Effector CD4-positive, alpha-beta T cell (primary cell): Measurements from ENCODE around the gene KIF17.

ENCODE experiments used
- DNase-seq: peaks from one replicate; pipeline ENCODE4 v3.0.0-alpha.2; 2020

Gene KIF17

DNA sequence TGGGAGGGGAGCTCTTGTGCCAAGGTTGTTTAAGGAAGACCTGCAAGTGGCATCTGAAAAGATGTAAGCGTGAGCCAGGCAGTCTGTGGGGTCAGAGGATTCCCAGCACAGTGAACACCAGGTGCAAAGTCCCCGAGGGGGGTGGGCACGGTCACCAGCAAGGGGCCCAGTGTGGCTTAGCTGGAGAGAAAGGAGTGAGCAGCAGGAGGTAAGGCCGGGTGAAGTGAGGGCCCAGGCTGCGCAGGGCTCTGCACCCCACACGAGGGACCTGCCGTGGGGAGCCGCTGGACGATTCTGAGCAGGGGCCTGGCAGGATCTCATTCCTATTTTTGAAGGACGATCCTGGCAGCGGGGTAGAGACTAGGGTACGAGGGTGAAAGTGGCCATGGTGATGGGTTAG lies 60.8 kb downstream of the KIF17 start:
- DNase-seq, result no peak

DNA sequence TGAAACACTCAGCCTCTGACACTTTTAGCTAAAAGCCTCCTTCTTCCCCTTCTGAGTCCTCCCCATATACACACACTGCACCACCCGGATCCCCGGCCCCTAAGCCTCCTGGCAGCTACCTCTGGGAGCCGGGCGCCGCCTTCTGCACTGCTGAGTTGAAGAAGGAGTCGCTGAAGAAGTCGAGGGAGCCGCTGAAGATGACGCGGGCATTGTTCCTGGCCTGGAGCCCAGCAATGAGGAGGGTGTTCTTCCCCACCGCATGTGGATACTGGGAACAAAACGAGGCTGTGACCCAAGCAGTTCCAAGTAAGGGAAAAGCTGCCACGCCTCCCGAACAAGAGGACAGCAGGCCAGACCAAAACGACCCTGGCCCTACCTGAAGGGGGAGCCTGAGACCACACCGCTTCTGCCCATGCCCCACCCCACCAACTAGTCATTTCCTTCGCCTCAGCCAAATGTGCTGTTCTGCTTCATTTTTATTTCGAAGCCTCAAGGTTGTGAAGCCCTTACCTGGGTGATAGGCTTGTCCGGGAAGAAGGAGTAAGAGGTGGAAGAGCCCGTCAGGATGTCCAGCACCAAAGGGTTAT lies 63.6 kb downstream of the KIF17 start:
- DNase-seq, result no peak

DNA sequence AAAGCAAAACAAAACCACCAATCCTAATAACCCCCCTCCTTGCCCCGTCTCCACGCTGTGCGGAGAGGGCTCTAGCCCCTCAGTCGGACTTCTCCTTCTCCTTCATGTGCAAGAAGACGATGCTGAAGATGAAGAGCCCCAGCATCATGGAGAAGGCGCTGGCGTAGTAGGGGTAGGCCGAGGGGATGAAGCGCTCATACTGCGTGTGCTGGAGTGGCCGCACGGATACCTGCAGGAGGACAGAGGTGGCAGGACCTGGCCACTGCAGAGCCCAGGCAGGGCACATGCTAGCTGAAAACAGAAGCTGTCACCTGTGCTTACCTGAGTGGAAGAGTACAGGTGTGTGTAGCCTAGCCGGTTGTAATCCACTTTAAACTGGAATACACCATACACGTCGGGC lies 65.5 kb downstream of the KIF17 start:
- no peak for DNase-seq

DNA sequence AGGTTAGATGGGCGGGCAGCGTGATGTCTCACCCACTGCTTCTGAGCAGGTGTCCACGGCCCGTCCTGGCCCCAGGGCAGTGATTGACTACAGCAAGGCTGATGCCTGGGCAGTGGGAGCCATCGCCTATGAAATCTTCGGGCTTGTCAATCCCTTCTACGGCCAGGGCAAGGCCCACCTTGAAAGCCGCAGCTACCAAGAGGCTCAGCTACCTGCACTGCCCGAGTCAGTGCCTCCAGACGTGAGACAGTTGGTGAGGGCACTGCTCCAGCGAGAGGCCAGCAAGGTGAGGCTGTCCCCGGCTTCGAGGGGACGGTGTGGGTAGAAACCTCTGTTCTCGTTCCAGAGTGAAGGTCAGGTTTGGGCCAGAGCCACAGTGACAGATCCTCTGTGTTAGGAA lies 68.9 kb downstream of the KIF17 start:
- DNase-seq, result no peak

DNA sequence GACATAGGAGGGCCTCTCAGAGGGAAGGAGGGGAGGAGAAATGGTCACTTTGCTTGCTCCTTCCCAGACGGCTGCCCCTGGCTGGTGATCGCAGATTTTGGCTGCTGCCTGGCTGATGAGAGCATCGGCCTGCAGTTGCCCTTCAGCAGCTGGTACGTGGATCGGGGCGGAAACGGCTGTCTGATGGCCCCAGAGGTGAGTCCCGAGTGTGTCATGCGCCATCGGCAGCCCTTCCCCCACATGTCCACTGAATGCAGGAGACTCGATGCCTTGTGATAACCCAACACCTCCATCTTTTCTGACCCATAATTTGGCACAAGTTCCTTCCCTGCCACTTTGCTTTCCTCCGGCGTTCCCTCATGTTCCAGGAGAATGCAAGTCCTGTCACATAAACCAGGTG lies 69.4 kb downstream of the KIF17 start:
- DNase-seq, result no peak

DNA sequence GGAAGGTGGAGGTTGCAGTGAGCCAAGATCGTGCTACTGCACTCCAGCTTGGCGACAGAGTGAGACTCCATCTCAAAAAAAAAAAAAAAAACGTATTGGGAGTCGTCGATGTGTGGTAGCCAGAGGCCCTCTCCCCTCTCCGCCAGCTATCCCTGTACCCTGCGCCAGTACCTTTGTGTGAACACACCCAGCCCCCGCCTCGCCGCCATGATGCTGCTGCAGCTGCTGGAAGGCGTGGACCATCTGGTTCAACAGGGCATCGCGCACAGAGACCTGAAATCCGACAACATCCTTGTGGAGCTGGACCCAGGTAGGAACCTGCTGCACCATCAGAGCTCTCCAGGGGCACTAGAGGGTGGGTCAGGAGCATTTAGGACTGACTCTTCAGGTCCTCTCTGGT lies 72.4 kb downstream of the KIF17 start:
- no peak for DNase-seq

DNA sequence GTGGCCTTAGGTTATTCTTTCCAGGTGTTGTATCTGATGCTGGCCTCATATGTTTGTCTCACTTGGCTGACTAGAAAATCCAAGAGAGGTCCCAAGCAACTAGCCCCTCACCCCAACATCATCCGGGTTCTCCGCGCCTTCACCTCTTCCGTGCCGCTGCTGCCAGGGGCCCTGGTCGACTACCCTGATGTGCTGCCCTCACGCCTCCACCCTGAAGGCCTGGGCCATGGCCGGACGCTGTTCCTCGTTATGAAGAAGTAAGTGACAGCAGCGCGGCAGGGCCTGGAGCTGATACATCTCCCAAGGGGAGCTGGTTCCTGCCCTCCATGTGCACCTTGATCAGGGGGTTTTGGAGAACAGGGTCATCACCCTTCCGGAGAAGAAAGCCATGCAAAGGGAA lies 73.4 kb downstream of the KIF17 start:
- DNase-seq, result no peak

DNA sequence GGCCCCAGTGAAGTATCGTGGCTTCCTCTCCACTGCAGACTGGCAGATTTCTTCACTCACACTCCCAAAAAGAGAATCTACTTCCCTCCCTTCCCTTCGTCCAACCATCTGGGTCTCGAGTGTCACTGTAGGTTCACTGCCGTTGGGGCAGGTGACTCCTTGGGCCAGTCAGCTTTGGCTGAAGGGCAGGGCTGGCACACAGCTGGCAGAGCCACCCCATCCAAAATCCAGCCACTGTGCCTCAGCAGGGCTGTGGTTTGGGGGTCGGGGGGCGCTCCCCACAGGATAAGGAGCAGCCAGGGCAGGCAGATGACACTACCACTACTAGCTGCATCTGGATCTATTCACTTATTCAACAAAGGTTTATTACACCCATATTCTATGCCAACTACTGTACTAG lies 74.7 kb downstream of the KIF17 start:
- DNase-seq, result no peak

DNA sequence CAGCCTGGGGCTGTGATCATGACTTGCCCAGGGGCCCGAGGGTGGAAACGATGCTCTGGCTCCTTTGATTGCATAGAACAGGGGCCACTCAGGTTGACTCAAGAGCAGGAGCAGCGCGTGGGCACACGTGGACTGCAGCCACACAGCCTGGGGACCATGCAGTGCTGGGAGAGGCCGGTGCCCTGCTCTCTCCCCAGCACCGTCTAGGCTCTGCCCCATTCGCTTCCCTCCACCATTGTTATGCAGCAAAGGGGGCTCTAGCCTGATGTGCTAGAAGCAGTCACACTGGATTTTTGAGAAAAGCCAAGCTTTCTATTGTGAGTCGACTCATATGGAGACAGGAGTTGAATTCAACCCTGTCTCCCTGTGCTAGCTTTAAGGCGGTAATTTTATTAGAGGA lies 75.8 kb downstream of the KIF17 start:
- no peak for DNase-seq

DNA sequence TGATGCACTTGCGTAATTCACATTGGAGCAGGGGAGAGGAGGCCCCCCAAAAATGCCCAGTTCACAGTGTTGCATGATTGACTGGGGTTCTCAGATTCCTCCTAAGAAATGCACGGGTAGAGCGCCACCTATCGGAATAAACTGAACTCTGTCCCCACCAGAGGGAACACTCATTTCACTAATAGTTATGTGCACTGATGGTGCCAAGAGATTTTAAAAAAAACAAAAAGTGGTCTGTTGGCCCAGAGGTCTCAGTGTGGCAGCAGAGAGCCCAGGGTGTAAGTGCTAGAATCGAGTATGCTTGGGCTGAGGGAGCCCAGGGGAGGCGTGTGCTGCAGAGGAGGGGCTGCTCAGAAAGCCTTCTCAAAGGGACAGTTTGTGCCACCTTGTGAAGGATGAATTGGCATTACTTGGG lies 77.6 kb downstream of the KIF17 start:
- DNase-seq, result peak; percentile 39

DNA sequence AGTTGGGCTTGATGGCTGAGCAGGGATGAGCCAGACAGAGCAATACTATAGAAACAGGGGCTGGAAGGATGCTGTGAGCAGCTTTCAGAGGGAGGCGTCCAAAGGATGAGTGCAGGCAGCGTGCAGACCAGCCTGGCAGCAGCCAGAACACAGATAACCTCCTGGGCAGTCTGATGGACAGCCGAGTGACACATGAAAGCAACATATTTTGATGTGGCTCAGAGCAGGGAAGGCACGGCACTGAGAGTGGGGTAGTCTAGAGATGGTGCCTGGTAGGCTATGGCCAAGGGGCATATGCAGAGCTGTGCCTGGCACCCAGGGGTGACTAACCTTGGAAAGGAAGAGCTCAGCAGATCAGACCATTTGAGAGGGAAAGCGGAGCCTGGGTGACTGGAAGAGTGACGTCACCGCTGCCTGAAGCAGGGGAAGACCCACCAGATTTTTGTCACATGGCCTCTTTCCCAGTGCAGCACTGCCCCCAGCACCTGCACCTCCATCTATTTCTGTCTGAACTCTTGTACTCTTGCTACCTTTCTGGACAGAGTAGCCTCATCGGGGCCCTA lies 80.9 kb downstream of the KIF17 start:
- no peak for DNase-seq

DNA sequence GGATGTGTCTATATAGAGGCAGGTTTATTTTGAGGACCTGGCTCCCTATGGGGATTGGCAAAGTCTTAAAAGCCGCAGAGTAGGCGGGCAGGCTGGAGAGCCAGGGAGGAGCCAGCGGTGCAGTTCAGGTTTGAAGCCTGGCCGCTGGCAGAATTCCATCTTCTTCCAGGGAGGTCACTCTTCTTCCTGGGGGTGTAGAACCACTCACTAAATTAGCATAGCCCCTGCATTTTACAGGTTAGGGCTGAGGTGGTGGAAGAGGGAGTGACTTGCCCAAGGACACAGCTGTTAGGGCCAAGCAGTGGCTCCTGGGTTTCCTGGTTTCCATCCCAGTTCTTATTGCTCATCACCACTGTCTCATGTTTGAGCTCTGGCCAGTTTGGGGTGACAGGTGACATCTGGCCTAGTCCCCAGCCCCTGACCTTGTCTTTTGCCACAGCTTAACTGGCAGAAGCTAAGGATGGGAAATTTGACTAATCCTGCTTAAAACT lies 83.2 kb downstream of the KIF17 start:
- no peak for DNase-seq

DNA sequence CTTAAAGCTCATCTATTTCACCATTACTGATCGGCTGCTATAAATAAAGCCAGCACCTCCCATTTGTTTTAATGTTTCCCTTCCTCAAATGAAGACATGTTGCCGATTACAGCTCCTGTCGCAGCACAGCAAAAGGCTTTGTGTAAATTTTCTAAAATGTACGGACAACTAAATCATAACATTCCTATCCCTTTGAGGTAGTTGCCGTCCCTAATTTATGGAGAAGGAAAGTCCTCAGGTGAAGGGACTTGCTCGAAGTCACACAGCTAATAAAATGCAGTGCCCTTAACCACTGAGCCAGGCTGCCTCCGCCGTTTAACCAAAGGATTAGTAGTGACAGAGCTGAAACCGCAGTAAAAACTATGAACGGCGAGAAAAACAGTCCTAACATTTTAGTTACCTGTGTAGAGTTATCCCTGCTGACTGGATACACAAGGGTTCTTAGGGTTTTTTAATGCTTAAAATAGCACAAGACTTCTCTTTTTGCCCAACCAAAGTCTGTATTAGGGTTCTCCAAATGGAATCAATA lies 83.7 kb downstream of the KIF17 start:
- no peak for DNase-seq

DNA sequence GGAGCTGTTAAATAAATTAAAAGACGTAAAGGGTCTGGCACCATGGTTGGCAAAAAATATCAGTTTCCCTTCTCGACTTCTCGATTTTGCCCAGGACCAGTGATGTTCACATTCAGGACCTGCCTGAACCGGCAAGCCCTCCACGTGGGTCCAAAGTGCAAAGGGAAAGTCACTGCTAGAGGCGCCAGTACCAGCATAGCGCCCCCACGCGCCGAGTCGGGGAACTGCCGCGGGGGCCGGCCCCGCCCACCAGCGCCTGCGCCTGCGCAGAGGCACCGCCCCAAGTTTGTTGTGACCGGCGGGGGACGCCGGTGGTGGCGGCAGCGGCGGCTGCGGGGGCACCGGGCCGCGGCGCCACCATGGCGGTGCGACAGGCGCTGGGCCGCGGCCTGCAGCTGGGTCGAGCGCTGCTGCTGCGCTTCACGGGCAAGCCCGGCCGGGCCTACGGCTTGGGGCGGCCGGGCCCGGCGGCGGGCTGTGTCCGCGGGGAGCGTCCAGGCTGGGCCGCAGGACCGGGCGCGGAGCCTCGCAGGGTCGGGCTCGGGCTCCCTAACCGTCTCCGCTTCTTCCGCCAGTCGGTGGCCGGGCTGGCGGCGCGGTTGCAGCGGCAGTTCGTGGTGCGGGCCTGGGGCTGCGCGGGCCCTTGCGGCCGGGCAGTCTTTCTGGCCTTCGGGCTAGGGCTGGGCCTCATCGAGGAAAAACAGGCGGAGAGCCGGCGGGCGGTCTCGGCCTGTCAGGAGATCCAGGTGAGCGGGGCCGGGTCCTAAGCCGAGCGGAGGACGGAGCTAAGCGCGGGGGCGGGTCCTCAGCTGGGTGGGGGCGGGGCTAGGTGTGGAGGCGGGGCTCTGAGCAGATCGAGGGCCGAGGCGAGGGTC lies 84.4 kb downstream of the KIF17 start, which contains the start of gene PINK1:
TSS of gene PINK1 (plus strand) at position 269 of the 875 bp plus-strand sequence. CDS start at position 360, 91 bp downstream.
- DNase-seq, result peak; percentile 78

DNA sequence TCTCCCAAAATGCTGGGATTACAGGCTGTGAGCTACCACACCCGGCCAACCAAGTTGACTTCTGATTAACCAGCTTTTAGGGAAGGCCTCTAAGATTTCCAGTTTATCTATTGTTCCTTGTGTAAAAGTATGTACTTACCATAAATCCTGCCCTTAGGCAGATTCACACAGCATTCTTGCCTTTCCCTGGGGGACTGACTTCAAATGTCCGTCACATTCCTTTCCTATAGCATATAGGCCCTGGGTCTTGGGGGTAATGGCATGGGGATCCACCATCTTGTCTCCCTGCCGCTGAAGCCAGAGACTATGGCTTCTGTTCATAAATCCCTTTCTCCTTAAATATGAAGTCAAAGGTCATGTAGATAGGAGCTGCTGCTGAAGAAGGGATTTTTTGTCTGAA lies 85.4 kb downstream of the KIF17 start:
- DNase-seq, result no peak

DNA sequence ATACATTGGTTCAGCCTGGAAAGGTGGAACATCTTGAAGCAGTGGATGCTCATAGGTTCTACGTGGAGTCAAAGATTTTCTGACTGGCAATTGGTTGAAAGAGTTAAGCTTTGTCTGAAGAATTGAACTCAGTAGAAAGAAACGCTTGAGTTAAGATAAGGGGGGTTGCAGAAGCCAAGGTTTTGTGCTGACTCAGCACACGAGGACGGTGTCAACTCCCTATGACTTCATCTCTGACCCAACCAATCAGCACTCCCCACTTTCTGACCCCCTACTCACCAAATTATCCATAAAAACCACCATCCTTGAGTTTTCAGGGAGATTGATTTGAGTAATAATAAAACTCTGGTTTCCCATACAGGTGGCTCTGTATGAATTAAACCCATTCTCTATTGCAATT lies 87.1 kb downstream of the KIF17 start:
- no peak for DNase-seq

DNA sequence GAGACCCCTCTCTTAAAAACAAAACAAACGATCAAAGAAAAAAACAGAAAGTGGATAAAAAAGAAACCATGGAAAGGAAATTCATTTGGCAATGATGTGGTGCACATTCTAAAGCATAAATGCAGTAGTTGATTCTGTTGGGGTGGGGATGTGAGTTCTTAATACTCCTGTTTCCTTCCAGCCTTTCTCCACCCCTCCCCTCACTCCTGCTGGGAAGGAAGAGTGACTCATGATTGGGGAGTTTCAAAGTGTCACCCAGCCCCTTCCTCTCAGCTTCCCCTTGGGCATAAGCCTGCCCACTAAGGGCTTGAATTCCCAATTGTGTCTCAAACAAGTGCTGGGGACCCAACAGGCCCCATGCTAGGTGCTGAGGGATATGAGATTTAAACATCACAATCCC lies 91.3 kb downstream of the KIF17 start:
- no peak for DNase-seq

DNA sequence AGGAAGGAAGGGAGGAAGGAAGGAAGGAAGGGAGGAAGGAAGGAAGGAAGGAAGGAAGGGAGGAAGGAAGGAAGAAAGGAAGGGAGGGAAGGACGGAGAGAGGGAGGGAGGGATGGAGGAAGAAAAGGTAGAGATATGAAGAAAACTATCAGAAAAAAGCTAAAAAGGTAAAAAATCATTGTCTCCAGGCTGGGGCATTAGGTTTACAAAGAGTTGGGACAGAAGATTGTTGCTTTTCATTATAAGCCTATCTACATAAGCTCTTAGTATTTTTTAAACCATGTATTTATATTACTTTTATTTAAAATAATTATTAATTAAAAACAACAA lies 91.7 kb downstream of the KIF17 start:
- DNase-seq, result no peak

DNA sequence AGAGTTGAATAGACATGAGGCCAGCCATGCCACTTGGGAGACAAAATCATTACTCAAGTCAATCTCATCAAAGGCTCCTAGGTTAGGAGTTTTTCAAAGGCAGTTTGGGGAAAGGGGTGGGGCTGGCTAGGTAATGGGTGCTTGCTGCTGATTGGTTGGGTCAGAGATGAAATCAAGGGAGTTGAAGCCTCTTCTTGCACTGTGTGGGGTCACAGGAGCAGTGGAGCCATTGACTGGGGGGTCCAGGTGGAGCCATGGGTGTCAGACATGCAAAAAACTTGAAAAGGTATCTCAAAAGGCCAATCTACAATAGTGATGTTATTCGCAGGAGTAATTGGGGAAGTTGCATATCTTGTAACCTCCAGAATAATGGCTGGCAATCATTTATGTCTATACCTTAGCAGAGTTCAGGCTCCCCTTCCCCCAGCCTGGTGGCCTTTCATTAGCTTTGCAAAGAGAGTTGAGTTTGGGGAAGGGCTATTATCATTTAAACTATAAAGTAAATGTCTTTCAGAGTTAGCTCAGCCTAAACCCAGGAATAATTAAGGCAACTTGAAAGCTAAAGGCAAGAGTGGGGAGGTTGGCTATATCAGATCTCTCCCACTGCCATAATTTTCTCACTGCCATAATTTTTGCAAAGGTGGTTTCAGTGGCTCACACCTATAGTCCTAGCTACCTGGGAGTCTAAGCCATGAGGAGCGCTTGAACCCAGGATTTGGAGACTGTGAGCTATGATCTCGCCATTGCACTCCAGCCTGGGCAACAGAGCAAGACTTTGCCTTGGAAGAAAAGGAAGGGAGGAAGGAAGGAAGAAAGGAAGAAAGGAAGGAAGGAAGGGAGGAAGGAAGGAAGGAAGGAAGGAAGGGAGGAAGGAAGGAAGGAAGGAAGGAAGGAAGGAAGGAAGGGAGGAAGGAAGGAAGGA lies 92.4 kb downstream of the KIF17 start:
- DNase-seq, result no peak

DNA sequence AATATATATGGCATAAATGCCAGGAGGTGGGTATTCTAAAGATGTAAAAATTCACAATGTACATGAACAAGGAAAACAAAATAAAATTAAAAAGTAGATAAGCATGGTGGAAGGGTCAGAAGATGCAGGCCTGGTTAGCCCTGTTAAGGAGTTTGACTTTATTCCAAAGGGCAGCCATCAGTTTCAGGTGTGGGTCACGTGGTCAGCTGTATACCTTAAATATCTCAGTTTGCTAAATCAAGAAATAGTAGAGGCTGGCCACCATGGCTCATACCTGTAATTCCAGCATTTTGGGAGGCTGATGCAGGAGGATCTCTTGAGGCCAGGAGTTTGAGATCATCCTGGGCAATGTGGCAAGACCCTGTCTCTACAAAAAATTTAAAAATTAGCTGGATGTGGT lies 93.1 kb downstream of the KIF17 start:
- DNase-seq, result no peak

DNA sequence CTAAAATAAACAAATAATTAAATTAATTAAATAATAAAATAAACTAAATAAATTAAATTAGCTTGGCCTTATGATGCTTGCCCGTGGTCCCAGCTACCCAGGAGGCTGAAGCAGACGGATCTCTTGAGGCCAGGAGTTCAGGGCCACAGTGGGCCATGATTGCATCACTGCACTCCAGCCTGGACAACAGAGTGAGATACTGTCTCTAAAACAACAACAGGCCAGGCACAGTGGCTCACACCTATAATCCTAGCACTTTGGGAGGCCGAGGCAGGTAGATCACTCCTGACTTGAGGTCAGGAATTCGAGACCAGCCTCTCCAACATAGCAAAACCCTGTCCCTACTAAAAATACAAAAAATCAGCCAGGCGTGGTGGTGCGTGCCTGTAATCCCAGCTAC lies 96.8 kb downstream of the KIF17 start:
- DNase-seq, result no peak

DNA sequence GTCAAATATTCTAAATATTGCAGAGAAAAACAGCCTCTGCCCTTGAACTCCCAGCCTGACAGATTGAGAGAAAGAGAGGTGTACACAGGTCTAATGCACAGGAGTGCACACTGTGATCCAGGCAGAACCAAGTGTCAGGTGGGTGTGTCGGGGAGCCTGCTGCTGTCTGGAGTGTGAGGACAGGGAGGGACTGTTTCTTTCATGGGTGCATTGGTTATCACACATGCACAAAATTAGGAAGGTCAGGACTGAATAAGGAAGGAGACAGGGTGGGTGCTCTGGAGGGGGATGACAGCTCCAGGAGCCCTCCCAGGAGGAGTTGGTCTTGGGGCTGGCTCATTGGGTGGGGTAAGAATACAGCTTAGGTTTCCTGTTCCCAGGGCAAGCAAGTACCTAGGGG lies 97.8 kb downstream of the KIF17 start:
- DNase-seq, result no peak

DNA sequence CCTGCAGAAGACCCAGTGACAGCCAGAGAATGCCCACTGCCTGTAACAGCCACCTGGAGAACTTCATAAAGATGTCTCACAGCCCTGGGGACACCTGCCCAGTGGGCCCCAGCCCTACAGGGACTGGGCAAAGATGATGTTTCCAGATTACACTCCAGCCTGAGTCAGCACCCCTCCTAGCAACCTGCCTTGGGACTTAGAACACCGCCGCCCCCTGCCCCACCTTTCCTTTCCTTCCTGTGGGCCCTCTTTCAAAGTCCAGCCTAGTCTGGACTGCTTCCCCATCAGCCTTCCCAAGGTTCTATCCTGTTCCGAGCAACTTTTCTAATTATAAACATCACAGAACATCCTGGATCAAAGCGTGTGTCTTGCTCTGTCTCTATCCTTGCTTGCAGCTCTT lies 99.3 kb downstream of the KIF17 start:
- no peak for DNase-seq
